ENCODE data around the gene CD209. TPM values are rescaled to one million over a fixed set of nuclear protein-coding genes. Genes with fewer than 3 reads are reported as not detected.
"Not testable (repeated sequence)": the region's sequence is repeated elsewhere in the genome, so short reads cannot be mapped to it uniquely, and the experiment has no call there.

The CD209 gene
- total and polyA plus RNA-seq, 8 donors = 0.19 to 7.0 (median 0.48) TPM

DNA sequence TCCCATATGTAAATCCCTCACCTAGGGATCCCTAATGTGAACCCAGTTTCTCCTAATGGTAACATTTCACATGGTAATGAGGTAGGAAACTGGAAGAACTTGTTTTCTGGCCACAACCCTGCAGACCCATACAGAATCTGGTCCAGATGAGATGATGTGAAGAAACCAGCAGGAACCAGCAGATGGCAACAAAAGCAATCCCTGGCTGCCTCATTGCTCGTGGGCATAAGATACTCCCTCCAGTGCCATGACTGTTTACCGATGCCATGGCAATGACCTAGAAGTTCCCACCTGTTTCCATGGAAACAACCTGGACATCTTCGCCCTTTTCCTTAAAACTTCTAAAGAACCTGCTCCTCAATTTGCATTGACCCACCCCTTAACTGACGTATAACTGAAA is 1.4 kb upstream of the CD209 start:
- Histone ChIP-seq H3K4me1 (no peaks in the 10 kb centered on the region), H3K36me3 (no peaks in the 10 kb centered on the region), H3K4me3 (no peak overlapping the region), H3K27ac (no peak overlapping the region), H3K27me3 (no peaks in the 10 kb centered on the region), H3K9me3 (no peaks in the 10 kb centered on the region)
- 6 to 10% methylated on average over 4 of the region's 4 CpGs for WGBS, 2 donors
- peak in 1 of 6 donors; percentile 15 for DNase-seq
- TF ChIP-seq, protein P1, sequence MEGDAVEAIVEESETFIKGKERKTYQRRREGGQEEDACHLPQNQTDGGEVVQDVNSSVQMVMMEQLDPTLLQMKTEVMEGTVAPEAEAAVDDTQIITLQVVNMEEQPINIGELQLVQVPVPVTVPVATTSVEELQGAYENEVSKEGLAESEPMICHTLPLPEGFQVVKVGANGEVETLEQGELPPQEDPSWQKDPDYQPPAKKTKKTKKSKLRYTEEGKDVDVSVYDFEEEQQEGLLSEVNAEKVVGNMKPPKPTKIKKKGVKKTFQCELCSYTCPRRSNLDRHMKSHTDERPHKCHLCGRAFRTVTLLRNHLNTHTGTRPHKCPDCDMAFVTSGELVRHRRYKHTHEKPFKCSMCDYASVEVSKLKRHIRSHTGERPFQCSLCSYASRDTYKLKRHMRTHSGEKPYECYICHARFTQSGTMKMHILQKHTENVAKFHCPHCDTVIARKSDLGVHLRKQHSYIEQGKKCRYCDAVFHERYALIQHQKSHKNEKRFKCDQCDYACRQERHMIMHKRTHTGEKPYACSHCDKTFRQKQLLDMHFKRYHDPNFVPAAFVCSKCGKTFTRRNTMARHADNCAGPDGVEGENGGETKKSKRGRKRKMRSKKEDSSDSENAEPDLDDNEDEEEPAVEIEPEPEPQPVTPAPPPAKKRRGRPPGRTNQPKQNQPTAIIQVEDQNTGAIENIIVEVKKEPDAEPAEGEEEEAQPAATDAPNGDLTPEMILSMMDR (IDR thresholded peaks at IDR 0.05) = no peak
- peak in 3 of 4 donors; percentile 44 to 59 (median 57) for ATAC-seq
- intact Hi-C loops (cut with DNase I) = no loop called here
- no peak for FAIRE-seq

DNA sequence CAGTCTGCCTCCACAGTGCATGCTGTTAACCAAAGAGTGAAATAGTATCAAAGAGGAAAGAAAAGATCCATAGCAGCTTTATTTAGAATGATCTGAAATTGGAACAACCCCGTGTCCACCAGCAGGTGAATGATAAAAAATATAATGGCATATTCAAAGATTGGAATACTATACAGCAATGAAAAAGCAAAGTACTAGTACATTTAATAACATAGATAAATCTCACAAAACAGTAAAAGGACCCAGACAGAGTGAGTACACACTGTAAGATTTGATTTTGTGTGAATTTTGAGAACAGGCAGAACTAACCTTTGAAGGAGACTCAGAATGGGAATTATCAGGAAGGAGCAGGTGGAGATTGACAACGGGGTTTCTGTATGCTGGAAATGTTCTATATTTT is 837 bp upstream of the CD209 start:
- ATAC-seq = no peak
- Histone ChIP-seq H3K4me3 (no peak overlapping the region), H3K9me3 (no peaks in the 10 kb centered on the region), H3K27me3 (no peaks in the 10 kb centered on the region), H3K27ac (no peak overlapping the region), H3K4me1 (no peaks in the 10 kb centered on the region), H3K36me3 (no peaks in the 10 kb centered on the region)
- intact Hi-C loops (cut with DNase I) = no loop called here
- no peak for FAIRE-seq
- no peak for DNase-seq
- 58 to 72% methylated on average over 2 of the region's 2 CpGs for WGBS, 2 donors
- TF ChIP-seq, protein P1 (IDR thresholded peaks at IDR 0.05) = no peak

DNA sequence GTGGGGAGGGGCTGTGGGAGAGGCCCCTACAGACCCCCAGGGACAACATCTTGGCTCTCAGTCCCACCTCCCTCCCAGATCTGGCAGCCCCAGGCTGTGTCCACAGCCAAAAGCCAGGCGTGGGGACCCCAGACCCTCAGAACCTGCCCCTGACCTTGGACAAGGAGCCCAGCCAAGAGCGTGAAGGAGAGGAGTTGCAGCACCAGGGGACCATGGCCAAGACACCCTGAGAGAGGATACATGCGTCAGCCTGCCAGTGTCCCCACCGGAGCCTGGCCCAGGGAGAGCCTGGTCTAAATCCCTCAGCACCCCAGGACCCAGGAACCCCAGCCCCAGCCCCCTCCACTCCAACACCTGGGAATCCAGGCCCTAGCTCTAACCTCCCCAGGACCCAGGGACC is 1.0 kb downstream of the CD209 start:
- intact Hi-C loops (cut with DNase I); H3K4me3 ChIP-seq; FAIRE-seq; H3K9me3 ChIP-seq; H3K27me3 ChIP-seq; H3K36me3 ChIP-seq; DNase-seq; ATAC-seq; H3K27ac ChIP-seq; H3K4me1 ChIP-seq: not testable (repeated sequence)
- 55 to 59% methylated on average over 4 of the region's 4 CpGs for WGBS, 2 donors

DNA sequence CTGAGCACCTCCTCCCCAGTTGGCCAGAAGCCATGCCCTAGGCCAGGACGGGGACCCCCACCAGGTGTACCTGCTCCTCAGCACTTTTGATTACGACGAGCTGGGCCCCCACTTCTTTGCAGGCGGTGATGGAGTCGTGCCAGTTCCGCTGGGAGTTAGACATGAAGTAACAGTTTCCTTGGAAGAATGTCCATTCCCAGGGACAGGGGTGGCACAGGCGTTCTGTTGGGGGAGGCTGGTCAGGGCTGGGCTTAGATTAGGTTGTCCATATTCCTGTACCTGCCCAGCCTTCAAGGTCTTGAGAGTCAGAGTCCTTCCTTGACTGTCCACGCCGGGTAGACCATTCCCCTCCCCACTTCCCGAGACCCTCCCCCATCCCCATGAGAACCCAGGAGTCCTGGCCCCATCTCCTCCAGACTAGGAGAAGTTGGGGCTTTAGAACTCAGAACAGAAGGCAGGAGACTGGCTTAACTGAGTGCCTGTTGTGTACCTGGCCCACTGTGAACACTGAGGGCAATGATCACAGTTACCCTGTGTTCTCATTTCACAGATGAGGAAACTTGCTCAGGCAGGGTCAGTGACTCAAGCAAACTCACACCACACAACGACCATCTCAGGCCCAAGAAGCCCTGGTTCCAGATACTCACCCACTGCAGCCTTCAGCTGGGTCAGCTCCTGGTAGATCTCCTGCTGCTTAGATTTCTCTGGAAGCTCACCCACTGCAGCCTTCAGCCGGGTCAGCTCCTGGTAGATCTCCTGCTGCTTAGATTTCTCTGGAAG is 2.3 kb downstream of the CD209 start:
- no peaks in the 10 kb centered on the region for H3K36me3 ChIP-seq
- ATAC-seq (no peak), DNase-seq (no peak), FAIRE-seq (no peak)
- H3K27ac ChIP-seq = no peak overlapping the region
- H3K4me1 ChIP-seq = no peaks in the 10 kb centered on the region
- intact Hi-C loops (cut with DNase I) = no loop called here
- TF ChIP-seq, protein P1 (IDR thresholded peaks at IDR 0.05) = no peak
- H3K9me3 ChIP-seq = no peaks in the 10 kb centered on the region
- 46 to 69% methylated on average over 11 to 12 of the region's 12 CpGs for WGBS, 2 donors
- no peak overlapping the region for H3K4me3 ChIP-seq
- H3K27me3 ChIP-seq = no peaks in the 10 kb centered on the region

GRCh38 chr19:7744199-7744786 is 3.0 kb downstream of the CD209 start:
- no peak for DNase-seq
- no peak for ATAC-seq
- no peaks in the 10 kb centered on the region for H3K27me3 ChIP-seq
- intact Hi-C loops (cut with DNase I) = no loop called here
- H3K36me3 ChIP-seq = no peaks in the 10 kb centered on the region
- H3K4me3 ChIP-seq = no peak overlapping the region
- TF ChIP-seq, protein P1 (IDR thresholded peaks at IDR 0.05) = no peak
- no peaks in the 10 kb centered on the region for H3K4me1 ChIP-seq
- no peak for FAIRE-seq
- WGBS, 2 donors = 45 to 56% methylated on average over 5 of the region's 5 CpGs
- H3K27ac ChIP-seq = no peak overlapping the region
- no peaks in the 10 kb centered on the region for H3K9me3 ChIP-seq
